ENCODE results near the gene GPR108. TPM values are rescaled to one million over a fixed set of nuclear protein-coding genes. Genes with fewer than 3 reads are reported as not detected.

The GPR108 gene
- total and polyA plus RNA-seq, 4 donors = 17.2 to 34.2 (median 30.5) TPM

- H3K36me3 ChIP-seq (ENCODE audit: control insufficient read depth in 4 of 4, insufficient read depth in 3 of 4, low read depth in 1 of 4, low read length in 3 of 4) = peaks cover 25 to 63% (median 50%) of the 10 kb centered on the region in 4 donors
These were observed 37.4 kb downstream of the GPR108 start for GRCh38 chr19:6699935-6700334.

DNA sequence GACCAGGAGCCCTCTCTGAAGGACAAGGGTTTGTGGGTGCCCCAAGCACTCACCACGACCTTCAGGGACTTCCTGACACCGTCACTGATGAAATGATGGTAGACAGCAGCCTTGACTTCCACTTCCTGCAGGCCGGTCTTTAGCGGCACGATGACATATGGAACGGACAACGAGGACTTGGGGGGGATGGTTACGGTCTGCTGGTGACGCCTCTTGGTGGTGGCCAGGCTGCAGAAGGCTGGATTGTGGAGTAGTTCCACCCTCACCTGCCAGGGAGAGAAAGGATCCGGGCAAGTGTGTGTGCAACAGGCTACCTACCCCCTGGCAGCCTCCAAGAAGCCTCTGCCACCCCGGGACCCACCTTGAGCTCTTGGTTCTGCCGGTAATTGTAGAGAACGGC is 40.1 kb downstream of the GPR108 start:
- 71% methylated on average over 13 of the region's 13 CpGs for WGBS
- no peak overlapping the region for H3K9ac ChIP-seq (ENCODE audit: low read depth in 1 of 2, low read length in 2 of 2)
- H3K4me3 ChIP-seq (ENCODE audit: low read depth in 1 of 3, low read length in 3 of 3) = no peak overlapping the region
- no peak overlapping the region for H3K27ac ChIP-seq (ENCODE audit: low read depth in 1 of 2, low read length in 2 of 2)
- no peaks in the 10 kb centered on the region for H3K9me3 ChIP-seq (ENCODE audit: control insufficient read depth in 4 of 4, low read length in 3 of 4)
- peaks cover 27 to 59% (median 50%) of the 10 kb centered on the region in 4 donors for H3K36me3 ChIP-seq (ENCODE audit: control insufficient read depth in 4 of 4, insufficient read depth in 3 of 4, low read depth in 1 of 4, low read length in 3 of 4)
- no peak for DNase-seq (ENCODE audit: low spot score)
- H3K4me1 ChIP-seq (ENCODE audit: control insufficient read depth in 4 of 4, insufficient read depth in 4 of 4, low read length in 3 of 4) = peaks cover 0 to 23% (median 5%) of the 10 kb centered on the region in 4 donors
- H3K27me3 ChIP-seq (ENCODE audit: control insufficient read depth in 4 of 4, insufficient read depth in 4 of 4, low read length in 3 of 4) = no peaks in the 10 kb centered on the region
- TF ChIP-seq MAX (IDR thresholded peaks at IDR 0.05) = no peak
- TF ChIP-seq RXRA (IDR thresholded peaks at IDR 0.05) = no peak
- no peak for TF ChIP-seq HNF4G (IDR thresholded peaks at IDR 0.05)
- no peak for TF ChIP-seq EGR1 (IDR thresholded peaks at IDR 0.05; ENCODE audit: low read depth in 2 of 2)
- TF ChIP-seq FOXA2 (IDR thresholded peaks at IDR 0.05) = no peak
- TF ChIP-seq RAD21 (IDR thresholded peaks at IDR 0.05) = no peak
- no peak for TF ChIP-seq HNF4A (conservative IDR thresholded peaks at IDR 0.05)
- no peak for TF ChIP-seq JUND (IDR thresholded peaks at IDR 0.05)
- TF ChIP-seq GABPA (IDR thresholded peaks at IDR 0.05 in 1 of 2, conservative IDR thresholded peaks at IDR 0.05 in 1 of 2) = no peak
- TF ChIP-seq, protein P1, sequence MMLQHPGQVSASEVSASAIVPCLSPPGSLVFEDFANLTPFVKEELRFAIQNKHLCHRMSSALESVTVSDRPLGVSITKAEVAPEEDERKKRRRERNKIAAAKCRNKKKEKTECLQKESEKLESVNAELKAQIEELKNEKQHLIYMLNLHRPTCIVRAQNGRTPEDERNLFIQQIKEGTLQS (IDR thresholded peaks at IDR 0.05) = no peak
- no peak for TF ChIP-seq FOXA1 (IDR thresholded peaks at IDR 0.05)
- no peak for TF ChIP-seq ZBTB33 (IDR thresholded peaks at IDR 0.05)
- no peak for TF ChIP-seq TAF1 (conservative IDR thresholded peaks at IDR 0.05)
- TF ChIP-seq NR2F2 (IDR thresholded peaks at IDR 0.05) = no peak

More at GRCh38 chr19:6699935-6700334, 37.4 kb downstream of the GPR108 start:
- TF ChIP-seq FOXA2 (IDR thresholded peaks at IDR 0.05) (no peak), TAF1 (conservative IDR thresholded peaks at IDR 0.05) (no peak), SP1 (IDR thresholded peaks at IDR 0.05) (no peak), RAD21 (IDR thresholded peaks at IDR 0.05) (no peak), HNF4A (conservative IDR thresholded peaks at IDR 0.05) (no peak), MAX (IDR thresholded peaks at IDR 0.05) (no peak), REST (IDR thresholded peaks at IDR 0.05) (no peak), FOXA1 (IDR thresholded peaks at IDR 0.05) (no peak), HNF4G (IDR thresholded peaks at IDR 0.05) (no peak), ZBTB33 (IDR thresholded peaks at IDR 0.05) (no peak)
- TF ChIP-seq, protein P1 (IDR thresholded peaks at IDR 0.05) = no peak
- no peak for DNase-seq (ENCODE audit: low spot score)
- Histone ChIP-seq H3K27me3 (ENCODE audit: control insufficient read depth in 4 of 4, insufficient read depth in 4 of 4, low read length in 3 of 4) (no peaks in the 10 kb centered on the region), H3K4me1 (ENCODE audit: control insufficient read depth in 4 of 4, insufficient read depth in 4 of 4, low read length in 3 of 4) (peaks cover 0 to 12% (median 2%) of the 10 kb centered on the region in 4 donors), H3K9ac (ENCODE audit: low read depth in 1 of 2, low read length in 2 of 2) (no peak overlapping the region), H3K9me3 (ENCODE audit: control insufficient read depth in 4 of 4, low read length in 3 of 4) (no peaks in the 10 kb centered on the region), H3K4me3 (ENCODE audit: low read depth in 1 of 3, low read length in 3 of 3) (no peak overlapping the region), H3K27ac (ENCODE audit: low read depth in 1 of 2, low read length in 2 of 2) (no peak overlapping the region)
